HepG2 (cell line): ENCODE results near the gene NOX3. TPM values are rescaled to one million over a fixed set of nuclear protein-coding genes. Genes with fewer than 3 reads are reported as not detected.
A peak's percentile ranks its signal among the peaks of the same experiment; 100 is the strongest.

Experiments
- AHR ChIP-seq: IDR thresholded peaks from 2 replicates; pipeline ENCODE4 v1.6.1; 2018; ENCODE audit warnings: missing genetic modification reagents, missing compliant biosample characterization
- ARID3A ChIP-seq: IDR thresholded peaks from 2 replicates; pipeline ENCODE4 v1.6.1; 2012; ENCODE audit warnings: low read depth, low read length, improper control_type of control experiment
- BATF2 ChIP-seq: sonication (generic); formaldehyde crosslinking; IDR thresholded peaks from 2 replicates; pipeline ENCODE4 v1.8.0; 2022; ENCODE audit warnings: mild to moderate bottlenecking, missing genetic modification reagents, moderate library complexity
- ELF4 ChIP-seq: sonication (generic); formaldehyde crosslinking; IDR thresholded peaks from 2 replicates; pipeline ENCODE4 v1.5.0; 2020; ENCODE audit warnings: missing genetic modification reagents, mild to moderate bottlenecking, moderate library complexity, borderline replicate concordance
- FOXA3 ChIP-seq: IDR thresholded peaks from 2 replicates; pipeline ENCODE4 v1.6.1; 2016; ENCODE audit warnings: missing genetic modification reagents, missing compliant biosample characterization
- NFYB ChIP-seq: sonication (generic); formaldehyde crosslinking; IDR thresholded peaks from 2 replicates; pipeline ENCODE4 v1.4.0; 2020; ENCODE audit warnings: missing genetic modification reagents
- NR2C2 ChIP-seq: sonication (generic); formaldehyde crosslinking; IDR thresholded peaks from 2 replicates; pipeline ENCODE4 v1.4.0; 2020; ENCODE audit warnings: missing genetic modification reagents, mild to moderate bottlenecking, moderate library complexity, borderline replicate concordance
- RERE ChIP-seq: IDR thresholded peaks from 2 replicates; pipeline ENCODE4 v1.6.1; 2016; ENCODE audit warnings: low read depth, missing genetic modification reagents, missing compliant biosample characterization
- RFX1 ChIP-seq: fragments of 450-650 bp; IDR thresholded peaks from 2 replicates; pipeline ENCODE4 v1.6.1; 2017
- SIN3A ChIP-seq: IDR thresholded peaks from 2 replicates; pipeline ENCODE4 v1.6.1; 2011; ENCODE audit warnings: low read depth, mild to moderate bottlenecking, control low read depth, low read length, borderline replicate concordance
- SOX5 ChIP-seq: IDR thresholded peaks from 2 replicates; pipeline ENCODE4 v1.6.1; 2016; ENCODE audit warnings: borderline replicate concordance
- ZBTB3 ChIP-seq: sonication (generic); formaldehyde crosslinking; IDR thresholded peaks from 2 replicates; pipeline ENCODE4 v1.4.0; 2020; ENCODE audit warnings: low read depth, mild to moderate bottlenecking, moderate library complexity, missing genetic modification reagents, borderline replicate concordance
- ZBTB43 ChIP-seq: sonication (generic); formaldehyde crosslinking; conservative IDR thresholded peaks from 2 replicates; pipeline ENCODE4 v1.4.0; 2020; ENCODE audit warnings: missing genetic modification reagents
- ZIK1 ChIP-seq: sonication (generic); formaldehyde crosslinking; IDR thresholded peaks from 2 replicates; pipeline ENCODE4 v1.5.0; 2020; ENCODE audit warnings: mild to moderate bottlenecking, low read depth, missing genetic modification reagents, borderline replicate concordance
- ZNF333 ChIP-seq: sonication (generic); formaldehyde crosslinking; IDR thresholded peaks from 2 replicates; pipeline ENCODE4 v1.4.0; 2020; ENCODE audit warnings: mild to moderate bottlenecking, missing genetic modification reagents, borderline replicate concordance
- ZNF33B ChIP-seq: sonication (generic); formaldehyde crosslinking; IDR thresholded peaks from 2 replicates; pipeline ENCODE4 v1.5.1; 2020; ENCODE audit warnings: mild to moderate bottlenecking, missing genetic modification reagents
- ZNF543 ChIP-seq: sonication (generic); formaldehyde crosslinking; IDR thresholded peaks from 2 replicates; pipeline ENCODE4 v1.4.0; 2020; ENCODE audit warnings: mild to moderate bottlenecking, missing genetic modification reagents
- ZSCAN29 ChIP-seq: sonication (generic); formaldehyde crosslinking; conservative IDR thresholded peaks from 2 replicates; pipeline ENCODE4 v1.4.0; 2020; ENCODE audit warnings: mild to moderate bottlenecking, missing genetic modification reagents
- ZSCAN9 ChIP-seq: IDR thresholded peaks from 2 replicates; pipeline ENCODE4 v1.6.1; 2016; ENCODE audit warnings: borderline replicate concordance
- polyA plus RNA-seq, 8 experiments: library from polyadenylated mRNA; depleted of rRNA in 3 of 8; stranded (reverse) in 7 of 8; unstranded in 1 of 8; fragments of >200 nt; fragmentation: Illumina TruSeq in 4 of 8; extraction: Trizol in 4 of 8; gene quantifications; 2 replicates each; pipeline versions ENCODE4 v1.2.1 to v1.2.3, GENCODE V29; 2011 to 2016; ENCODE audit warnings: low read depth in 4 of 8, missing spikeins in 1 of 8, mixed read lengths in 1 of 8; ENCODE audit not compliant: insufficient read depth in 1 of 8
- total RNA-seq, 5 experiments: library from RNA; depleted of rRNA; stranded (reverse); fragments of >200 nt; fragmentation: Illumina TruSeq; extraction: Trizol; gene quantifications; 2 replicates each; pipeline ENCODE4 v1.2.3, GENCODE V29; 2016; ENCODE audit warnings: low read depth in 1 of 5

NOX3 gene
- total and polyA plus RNA-seq, 2 of the 13 experiments (the other 11 are each of a cell fraction or from before 2014, with no cell fraction given), result 0.09 to 0.18 TPM

- no peak for TF ChIP-seq RERE
- TF ChIP-seq AHR, result no peak
- no peak for TF ChIP-seq ZBTB43
- TF ChIP-seq SIN3A, result no peak
- TF ChIP-seq ZSCAN9 (CRISPR knock-in tag), result no peak
- no peak for TF ChIP-seq NR2C2
- no peak for TF ChIP-seq BATF2 (CRISPR knock-in tag)
- no peak for TF ChIP-seq ZNF33B (CRISPR knock-in tag)
- TF ChIP-seq SOX5, result peak; percentile 35; the same call in 1 of the 2 replicates
- no peak for TF ChIP-seq ZNF543 (CRISPR knock-in tag)
- peak; percentile 42; the same call in 1 of the 2 replicates for TF ChIP-seq ARID3A
- TF ChIP-seq RFX1, result no peak
- no peak for TF ChIP-seq ZBTB3
- TF ChIP-seq ZIK1 (CRISPR knock-in tag), result no peak
- TF ChIP-seq NFYB (CRISPR knock-in tag), result no peak
- no peak for TF ChIP-seq ZNF333
- TF ChIP-seq ZSCAN29 (CRISPR knock-in tag), result no peak
- 0 out of 2 replicates have a peak, but pooled peaks have one; percentile 25 for TF ChIP-seq FOXA3 (CRISPR knock-in tag)
- no peak for TF ChIP-seq ELF4 (CRISPR knock-in tag)
Observed at GRCh38 chr6:155395339-155395738, 60.3 kb downstream of the NOX3 start (continued).
